GM21786 (cell line): ENCODE measurements around the gene WNK2.
"Not testable (repeated sequence)": the region's sequence is repeated elsewhere in the genome, so short reads cannot be mapped to it uniquely, and the experiment has no call there.

Source experiments
- ATAC-seq: cut with Tn5 transposase; IDR thresholded peaks from one replicate; pipeline ENCODE4 v1.9.1; 2021; ENCODE audit not compliant: unreplicated experiment

The WNK2 gene

DNA sequence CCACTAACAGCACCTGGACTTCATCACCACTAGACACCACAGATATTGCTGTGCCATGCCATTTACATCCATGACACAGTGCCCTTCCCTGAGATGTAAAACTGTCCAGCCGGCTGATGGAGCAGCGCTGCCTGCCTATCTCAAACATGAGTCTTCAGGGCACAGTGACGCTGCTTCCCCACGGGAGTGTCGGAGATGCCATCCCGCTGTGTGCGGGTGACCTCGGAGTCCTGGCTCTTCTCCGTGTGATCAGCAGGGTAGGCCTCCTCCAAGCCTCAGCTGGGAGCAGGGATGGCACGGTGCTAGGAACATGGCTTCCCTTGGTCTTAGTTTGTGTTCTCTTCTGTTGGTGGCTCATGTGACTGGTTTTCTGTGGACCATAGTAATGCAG is 137.3 kb downstream of the WNK2 start:
- ATAC-seq: no peak

DNA sequence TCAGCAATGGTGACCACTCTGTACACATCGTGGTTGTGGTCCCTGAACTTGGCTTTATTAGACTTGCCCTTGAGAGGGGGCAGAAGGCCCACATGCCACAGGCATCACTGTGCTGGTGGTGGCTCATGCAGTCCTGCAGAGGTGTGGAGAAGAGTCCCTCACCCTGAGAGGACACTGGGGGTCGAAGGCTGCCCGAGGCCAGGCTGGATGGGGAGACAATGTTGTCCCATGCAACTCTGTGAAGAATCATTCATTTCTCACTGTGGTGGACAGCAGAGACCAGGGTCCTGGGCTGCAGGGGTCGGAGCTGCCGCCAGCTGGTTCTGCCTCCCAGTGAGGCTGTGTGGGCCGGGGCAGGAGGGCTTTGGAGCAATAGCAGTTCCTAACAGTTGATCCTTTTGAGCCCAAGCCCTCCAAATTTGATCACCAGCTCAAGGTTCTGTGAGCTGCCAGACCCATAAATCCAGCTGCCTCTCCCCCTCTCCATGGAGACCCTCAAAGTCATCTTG is 139.6 kb downstream of the WNK2 start:
- not testable (repeated sequence) for ATAC-seq

DNA sequence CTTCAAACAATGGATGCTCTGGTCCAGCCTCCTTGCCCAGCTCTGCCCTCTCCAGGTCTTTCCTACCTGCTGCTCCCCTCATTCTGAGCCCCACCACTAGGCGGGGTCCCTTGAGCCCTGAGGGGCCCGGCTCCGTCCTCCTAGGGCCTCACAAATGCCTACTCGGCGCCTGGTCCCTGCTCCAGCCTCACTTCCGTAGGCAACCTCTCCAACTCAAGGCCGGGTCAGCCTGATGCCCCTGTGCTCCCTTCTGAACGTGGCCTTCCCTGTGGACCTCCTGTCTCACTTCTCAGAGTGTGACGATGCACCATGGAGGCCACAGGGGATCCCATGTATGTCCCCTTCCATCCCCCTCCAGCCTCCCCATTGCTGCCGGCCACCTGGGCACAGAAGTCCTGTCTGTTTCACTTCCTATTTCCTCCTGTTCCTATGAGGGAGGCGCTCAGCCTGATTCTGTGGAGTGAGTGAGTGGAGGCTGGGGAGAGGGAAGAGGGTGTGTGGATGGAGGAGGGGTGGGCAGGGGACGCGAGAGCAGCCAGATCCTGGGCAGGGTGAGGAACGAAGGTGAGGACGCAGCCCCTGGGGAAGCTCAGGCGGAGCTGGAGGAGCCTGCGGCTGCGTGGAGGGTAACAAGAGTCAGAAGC is 140.4 kb downstream of the WNK2 start:
- ATAC-seq: no peak

DNA sequence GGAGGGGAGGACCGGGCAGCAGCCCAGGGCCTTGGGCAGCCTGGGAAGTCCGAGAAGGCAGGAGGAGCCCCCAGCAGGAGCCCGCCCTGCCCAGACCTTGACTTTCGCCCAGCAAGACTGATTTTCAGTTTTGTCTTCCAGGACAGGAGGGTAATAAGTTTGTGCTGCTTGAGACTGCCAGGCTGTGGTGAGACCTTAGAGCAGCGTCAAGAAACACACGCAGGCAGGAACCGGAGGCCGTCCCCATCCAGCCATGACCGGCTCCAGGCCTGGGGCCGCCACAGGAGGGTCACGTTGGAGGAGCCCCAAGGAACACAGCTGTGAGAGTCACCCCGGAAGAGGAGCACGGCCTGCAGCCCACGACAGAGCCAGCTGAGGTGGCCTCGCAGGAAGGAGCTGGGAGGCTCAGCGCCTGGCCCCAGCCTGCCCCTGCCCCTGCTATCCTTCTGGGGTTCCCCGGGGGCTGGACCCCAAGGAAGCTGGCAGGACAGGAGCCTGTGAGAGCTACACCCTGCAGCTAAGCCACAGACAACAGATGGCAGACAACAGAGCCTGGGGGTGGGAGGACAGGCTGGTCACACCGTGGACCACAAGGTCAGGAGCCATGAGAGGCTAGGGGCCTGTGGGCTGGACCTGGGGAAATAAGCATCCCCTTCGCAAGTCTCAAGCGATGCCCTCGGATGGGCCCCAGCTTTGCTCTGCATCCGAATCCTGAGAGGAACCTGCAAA is 141.5 kb downstream of the WNK2 start:
- no peak for ATAC-seq

DNA sequence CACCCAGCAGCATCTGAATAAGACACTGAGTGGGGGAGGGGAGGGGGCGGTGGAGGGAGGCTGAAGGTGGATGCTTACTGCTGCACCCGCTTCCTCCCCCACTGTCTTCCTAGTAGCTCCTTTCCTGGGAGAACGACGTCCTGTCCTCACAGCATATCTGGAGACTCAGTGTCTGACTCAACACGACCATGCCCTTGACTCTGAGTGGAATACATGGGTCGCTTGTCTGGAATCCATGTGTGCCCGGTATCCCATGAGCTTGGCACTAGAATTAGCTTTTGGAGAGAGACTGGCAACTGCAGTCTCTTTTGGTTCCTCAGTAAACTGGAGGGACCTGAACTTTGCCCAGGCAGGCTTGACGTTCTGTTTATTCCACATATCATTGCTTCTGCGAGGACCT is 142.1 kb downstream of the WNK2 start:
- no peak for ATAC-seq

- no peak for ATAC-seq
Measured at GRCh38 chr9:93326654-93327053, 142.7 kb downstream of the WNK2 start.

DNA sequence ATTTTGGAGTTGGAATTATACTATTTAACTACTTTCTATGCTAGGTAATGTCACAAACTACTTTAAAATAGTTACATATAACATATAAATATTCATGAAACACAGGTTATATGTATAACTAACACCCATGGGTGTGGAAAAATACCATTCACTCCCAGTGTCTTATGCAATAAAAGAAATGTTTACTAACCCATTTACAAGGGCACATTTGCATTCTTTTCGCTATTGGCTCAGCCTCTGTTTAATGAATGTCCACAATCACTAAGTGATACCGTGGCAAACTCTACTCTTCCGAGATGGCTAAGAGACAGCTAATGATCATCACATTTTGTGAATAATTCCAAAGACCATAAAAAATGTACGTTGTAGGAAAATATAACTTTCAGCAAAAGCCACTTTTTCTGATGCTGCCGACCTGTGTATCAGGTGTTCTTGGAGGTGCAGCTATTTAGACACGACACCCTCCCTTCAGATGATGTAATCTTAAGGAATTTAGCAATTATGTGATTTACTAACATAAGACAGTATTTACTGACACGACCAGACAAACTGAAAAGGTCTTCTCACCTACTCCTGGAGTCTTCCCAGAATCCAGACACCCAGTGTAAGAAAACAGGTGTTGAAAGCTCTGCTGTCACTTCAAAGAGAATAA is 145.8 kb downstream of the WNK2 start:
- no peak for ATAC-seq

GRCh38 chr9:93332317-93332716 is 148.4 kb downstream of the WNK2 start:
- no peak for ATAC-seq

DNA sequence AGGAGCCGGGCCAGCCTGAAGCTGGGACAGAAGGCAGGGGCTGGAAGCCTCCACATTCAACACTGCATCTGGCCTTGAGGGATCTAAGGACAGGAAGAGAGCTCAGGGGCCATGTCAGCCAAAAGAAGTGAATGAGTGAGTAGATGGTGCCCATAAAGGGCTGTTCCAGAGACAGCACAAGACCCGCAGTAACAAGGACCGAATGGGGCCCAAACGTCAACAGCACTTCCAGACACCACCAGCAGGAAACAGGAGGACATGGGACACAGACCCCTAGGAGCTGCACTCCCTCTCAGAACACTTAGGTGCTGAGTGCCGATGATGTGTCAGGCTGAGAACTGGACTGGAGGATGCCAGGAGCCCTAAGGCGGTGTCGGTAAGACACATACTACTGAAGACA is 152.8 kb downstream of the WNK2 start:
- no peak for ATAC-seq

DNA sequence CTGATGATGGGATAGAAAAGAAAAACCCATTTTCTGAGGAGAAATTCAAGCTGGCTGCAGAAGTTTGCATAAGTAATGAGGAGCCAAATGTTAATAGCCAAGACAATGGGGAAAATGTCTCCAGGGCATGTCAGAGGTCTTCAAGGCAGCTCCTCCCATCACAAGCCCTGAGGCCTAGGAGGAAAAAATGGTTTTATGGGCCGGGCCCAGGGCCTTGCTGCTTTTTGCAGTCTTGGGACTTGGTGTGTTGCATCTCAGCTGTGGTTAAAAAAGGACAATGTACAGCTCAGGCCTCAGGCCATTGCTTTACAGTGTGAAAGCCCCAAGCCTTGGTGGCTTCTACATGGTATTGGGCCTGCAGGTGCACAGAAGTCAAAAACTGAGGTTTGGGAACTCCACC is 154.3 kb downstream of the WNK2 start:
- ATAC-seq: not testable (repeated sequence)

DNA sequence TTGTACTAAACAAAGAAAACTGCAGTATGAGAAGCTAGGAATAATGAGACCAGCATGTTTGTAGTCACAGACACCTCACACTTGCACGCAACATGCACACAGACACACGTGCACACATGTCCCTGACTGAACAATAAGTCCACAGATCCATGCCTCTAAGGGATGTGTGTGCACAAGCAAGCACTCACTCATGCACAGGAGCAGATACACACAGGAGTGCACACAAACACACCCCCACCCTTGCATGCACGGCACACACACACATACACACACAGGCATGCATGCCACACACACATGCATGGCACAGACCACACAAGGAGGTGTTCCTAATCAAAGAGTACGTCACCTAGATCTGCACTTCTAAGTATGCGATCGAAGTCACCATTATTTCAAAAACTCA is 156.2 kb downstream of the WNK2 start:
- no peak for ATAC-seq

- not testable (repeated sequence) for ATAC-seq
Measured at GRCh38 chr9:93341820-93342219, 157.9 kb downstream of the WNK2 start.

GRCh38 chr9:93342428-93342827 is 158.5 kb downstream of the WNK2 start:
- ATAC-seq: not testable (repeated sequence)

DNA sequence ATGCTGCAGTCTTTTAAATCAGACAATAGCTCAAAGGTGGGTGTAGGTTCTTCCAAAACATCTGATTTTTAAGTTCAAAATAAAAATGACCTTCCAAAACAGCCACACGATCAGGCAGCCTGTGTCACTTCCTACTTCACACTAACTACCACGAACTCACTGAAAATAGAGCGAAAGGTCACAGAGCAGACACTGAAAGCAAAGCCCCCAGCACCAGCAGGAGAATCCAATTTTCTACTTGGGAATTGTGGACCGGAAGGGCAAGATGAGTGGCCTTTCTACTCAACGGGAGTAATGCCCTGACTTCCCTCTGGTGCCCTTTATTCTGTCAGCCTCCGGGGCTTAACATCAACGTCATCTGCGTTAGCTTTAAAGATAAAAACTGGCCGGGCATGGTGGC is 159.7 kb downstream of the WNK2 start:
- ATAC-seq: no peak

GRCh38 chr9:93345643-93346230 is 161.8 kb downstream of the WNK2 start:
- no peak for ATAC-seq

- ATAC-seq: no peak
Measured at GRCh38 chr9:93346231-93347112, 162.5 kb downstream of the WNK2 start.

- not testable (repeated sequence) for ATAC-seq
Measured at GRCh38 chr9:93347371-93347975, 163.5 kb downstream of the WNK2 start.

DNA sequence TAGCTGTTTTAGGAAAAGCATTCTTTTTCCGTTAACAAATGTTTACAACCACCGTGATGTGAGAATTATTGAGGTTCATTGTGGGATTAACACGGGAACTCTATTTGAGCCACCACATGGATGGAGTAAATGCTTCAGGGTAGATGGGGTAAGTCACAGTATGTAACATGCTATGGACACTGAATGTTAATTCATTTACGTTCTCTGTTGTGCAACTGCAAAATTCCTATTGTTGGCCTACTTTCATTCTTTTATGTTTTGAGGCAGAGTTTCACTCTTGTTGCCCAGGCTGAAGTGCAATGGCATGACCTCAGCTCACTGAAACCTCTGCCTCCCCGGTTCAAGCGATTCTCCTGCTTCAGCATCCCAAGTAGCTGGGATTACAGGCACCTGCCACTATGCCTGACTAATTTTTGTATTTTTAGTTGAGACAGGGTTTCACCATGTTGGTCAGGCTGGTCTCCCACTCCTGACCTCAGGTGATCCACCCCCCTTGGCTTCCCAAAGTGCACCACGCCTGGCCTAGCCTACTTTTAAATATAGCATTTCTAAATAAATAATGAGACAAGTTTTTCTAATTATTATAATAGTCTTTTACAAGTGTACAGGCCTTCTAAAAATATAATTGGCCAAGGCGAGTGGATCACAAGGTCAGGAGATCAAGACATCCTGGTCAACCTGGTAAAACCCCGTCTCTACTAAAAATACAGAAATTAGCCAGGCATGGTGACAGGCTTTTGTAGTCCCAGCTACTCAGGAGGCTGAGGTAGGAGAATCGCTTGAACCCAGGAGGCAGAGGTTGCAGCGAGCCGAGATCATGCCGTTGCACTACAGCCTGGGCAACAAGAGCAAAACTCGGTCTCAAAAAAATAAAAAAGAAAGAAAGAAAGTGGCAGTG is 169.7 kb downstream of the WNK2 start:
- not testable (repeated sequence) for ATAC-seq

DNA sequence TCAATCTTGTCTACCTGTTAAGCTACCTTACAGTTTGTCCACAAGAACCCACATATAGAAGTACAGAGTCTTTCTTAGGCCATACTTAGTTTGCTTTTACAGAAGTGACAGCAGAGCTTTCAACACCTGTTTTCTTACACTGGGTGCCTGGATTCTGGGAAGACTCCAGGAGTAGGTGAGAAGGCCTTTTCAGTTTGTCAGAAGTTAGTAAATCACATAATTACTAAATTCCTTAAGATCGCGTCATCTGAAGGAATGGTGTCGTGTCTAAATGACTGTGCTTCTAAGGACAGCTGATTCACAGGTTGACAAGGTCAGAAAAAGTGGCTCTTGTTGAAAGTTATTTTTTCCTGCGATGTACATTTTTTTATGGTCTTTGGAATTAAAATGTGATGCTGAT is 170.5 kb downstream of the WNK2 start:
- ATAC-seq: no peak
